ENCODE measurements around the gene DCC.

DNA sequence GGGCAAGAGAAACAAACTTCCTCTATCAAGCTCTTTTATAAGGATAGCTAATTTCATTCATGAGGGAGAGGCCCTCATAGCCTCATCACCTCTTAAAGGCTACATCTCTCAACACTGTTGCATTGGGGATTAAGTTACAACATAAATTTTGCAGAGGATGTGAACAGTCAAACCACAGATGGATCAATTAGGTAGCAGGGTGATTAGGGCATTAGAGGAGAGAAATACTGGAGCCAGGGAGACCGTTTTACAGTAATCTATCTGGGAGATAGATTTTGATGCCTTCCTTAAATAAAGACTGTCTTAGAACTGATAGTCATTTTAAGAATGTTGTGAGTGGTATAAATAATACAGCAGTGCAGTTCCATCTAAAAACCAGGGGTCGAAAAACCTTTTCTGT, 258.9 kb downstream of the DCC start:
- TF ChIP-seq, protein P1, sequence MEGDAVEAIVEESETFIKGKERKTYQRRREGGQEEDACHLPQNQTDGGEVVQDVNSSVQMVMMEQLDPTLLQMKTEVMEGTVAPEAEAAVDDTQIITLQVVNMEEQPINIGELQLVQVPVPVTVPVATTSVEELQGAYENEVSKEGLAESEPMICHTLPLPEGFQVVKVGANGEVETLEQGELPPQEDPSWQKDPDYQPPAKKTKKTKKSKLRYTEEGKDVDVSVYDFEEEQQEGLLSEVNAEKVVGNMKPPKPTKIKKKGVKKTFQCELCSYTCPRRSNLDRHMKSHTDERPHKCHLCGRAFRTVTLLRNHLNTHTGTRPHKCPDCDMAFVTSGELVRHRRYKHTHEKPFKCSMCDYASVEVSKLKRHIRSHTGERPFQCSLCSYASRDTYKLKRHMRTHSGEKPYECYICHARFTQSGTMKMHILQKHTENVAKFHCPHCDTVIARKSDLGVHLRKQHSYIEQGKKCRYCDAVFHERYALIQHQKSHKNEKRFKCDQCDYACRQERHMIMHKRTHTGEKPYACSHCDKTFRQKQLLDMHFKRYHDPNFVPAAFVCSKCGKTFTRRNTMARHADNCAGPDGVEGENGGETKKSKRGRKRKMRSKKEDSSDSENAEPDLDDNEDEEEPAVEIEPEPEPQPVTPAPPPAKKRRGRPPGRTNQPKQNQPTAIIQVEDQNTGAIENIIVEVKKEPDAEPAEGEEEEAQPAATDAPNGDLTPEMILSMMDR (IDR thresholded peaks at IDR 0.05; ENCODE audit: low read length) = no peak
- TF ChIP-seq EZH2 (optimal IDR thresholded peaks at IDR 0.05; ENCODE audit: low read depth, low read length) = no peak

All from MM.1S (cell line).